ENCODE measurements around the gene SPTBN2. TPM values are rescaled to one million over a fixed set of nuclear protein-coding genes. Genes with fewer than 3 reads are reported as not detected.
"Not testable (repeated sequence)": the region's sequence is repeated elsewhere in the genome, so short reads cannot be mapped to it uniquely, and the experiment has no call there.

The SPTBN2 gene
- total RNA-seq, 1 donor from 2014 or later, result 11.5 TPM

- Histone ChIP-seq H3K4me3 (ENCODE audit: low read length in 3 of 3) (no peak overlapping the region), H3K4me1 (ENCODE audit: control insufficient read depth in 3 of 3, insufficient read depth in 3 of 3, low read length in 3 of 3) (peaks cover 9 to 10% (median 9%) of the 10 kb centered on the region in 3 donors), H3K9ac (ENCODE audit: low read depth in 1 of 3, low read length in 3 of 3) (no peak overlapping the region), H3K36me3 (ENCODE audit: control insufficient read depth in 3 of 3, insufficient read depth in 3 of 3, low read length in 3 of 3) (no peaks in the 10 kb centered on the region), H3K9me3 (ENCODE audit: control insufficient read depth in 3 of 3, low read length in 3 of 3) (no peaks in the 10 kb centered on the region), H3K27ac (ENCODE audit: low read depth, low read length) (no peak overlapping the region), H3K27me3 (ENCODE audit: control insufficient read depth in 3 of 3, insufficient read depth in 3 of 3, low read length in 3 of 3) (peaks cover 16 to 48% (median 48%) of the 10 kb centered on the region in 3 donors)
These were observed 3.9 kb downstream of the SPTBN2 start for GRCh38 chr11:66725114-66725513.

GRCh38 chr11:66724167-66724566 is 4.8 kb downstream of the SPTBN2 start:
- H3K4me1 ChIP-seq (ENCODE audit: control insufficient read depth in 3 of 3, insufficient read depth in 3 of 3, low read length in 3 of 3); H3K27ac ChIP-seq (ENCODE audit: low read depth, low read length); H3K9me3 ChIP-seq (ENCODE audit: control insufficient read depth in 3 of 3, low read length in 3 of 3); H3K9ac ChIP-seq (ENCODE audit: low read depth in 1 of 3, low read length in 3 of 3); H3K36me3 ChIP-seq (ENCODE audit: control insufficient read depth in 3 of 3, insufficient read depth in 3 of 3, low read length in 3 of 3); H3K4me3 ChIP-seq (ENCODE audit: low read length in 3 of 3): not testable (repeated sequence)
- H3K27me3 ChIP-seq (ENCODE audit: control insufficient read depth in 3 of 3, insufficient read depth in 3 of 3, low read length in 3 of 3), result peaks cover 22 to 50% (median 47%) of the 10 kb centered on the region in 3 donors

- no peak overlapping the region for H3K9ac ChIP-seq (ENCODE audit: low read depth in 1 of 3, low read length in 3 of 3)
- no peaks in the 10 kb centered on the region for H3K9me3 ChIP-seq (ENCODE audit: control insufficient read depth in 3 of 3, low read length in 3 of 3)
- H3K36me3 ChIP-seq (ENCODE audit: control insufficient read depth in 3 of 3, insufficient read depth in 3 of 3, low read length in 3 of 3), result no peaks in the 10 kb centered on the region
- H3K4me3 ChIP-seq (ENCODE audit: low read length in 3 of 3), result no peak overlapping the region
- H3K27ac ChIP-seq (ENCODE audit: low read depth, low read length), result no peak overlapping the region
- H3K4me1 ChIP-seq (ENCODE audit: control insufficient read depth in 3 of 3, insufficient read depth in 3 of 3, low read length in 3 of 3), result peaks cover 7 to 9% (median 8%) of the 10 kb centered on the region in 3 donors
- H3K27me3 ChIP-seq (ENCODE audit: control insufficient read depth in 3 of 3, insufficient read depth in 3 of 3, low read length in 3 of 3), result peaks cover 25 to 51% (median 44%) of the 10 kb centered on the region in 3 donors
These were observed 5.3 kb downstream of the SPTBN2 start for GRCh38 chr11:66723693-66724092.

GRCh38 chr11:66722745-66723651 is 6.0 kb downstream of the SPTBN2 start:
- peaks cover 4 to 6% (median 5%) of the 10 kb centered on the region in 3 donors for H3K4me1 ChIP-seq (ENCODE audit: control insufficient read depth in 3 of 3, insufficient read depth in 3 of 3, low read length in 3 of 3)
- H3K27me3 ChIP-seq (ENCODE audit: control insufficient read depth in 3 of 3, insufficient read depth in 3 of 3, low read length in 3 of 3), result peaks cover 28 to 53% (median 44%) of the 10 kb centered on the region in 3 donors
- no peaks in the 10 kb centered on the region for H3K36me3 ChIP-seq (ENCODE audit: control insufficient read depth in 3 of 3, insufficient read depth in 3 of 3, low read length in 3 of 3)
- H3K4me3 ChIP-seq (ENCODE audit: low read length in 3 of 3), result no peak overlapping the region
- H3K27ac ChIP-seq (ENCODE audit: low read depth, low read length), result no peak overlapping the region
- no peak overlapping the region for H3K9ac ChIP-seq (ENCODE audit: low read depth in 1 of 3, low read length in 3 of 3)
- no peaks in the 10 kb centered on the region for H3K9me3 ChIP-seq (ENCODE audit: control insufficient read depth in 3 of 3, low read length in 3 of 3)

GRCh38 chr11:66721939-66722338 is 7.1 kb downstream of the SPTBN2 start:
- Histone ChIP-seq H3K4me3 (ENCODE audit: low read length in 3 of 3) (no peak overlapping the region), H3K9ac (ENCODE audit: low read depth in 1 of 3, low read length in 3 of 3) (no peak overlapping the region), H3K4me1 (ENCODE audit: control insufficient read depth in 3 of 3, insufficient read depth in 3 of 3, low read length in 3 of 3) (no peaks in the 10 kb centered on the region), H3K36me3 (ENCODE audit: control insufficient read depth in 3 of 3, insufficient read depth in 3 of 3, low read length in 3 of 3) (no peaks in the 10 kb centered on the region), H3K27me3 (ENCODE audit: control insufficient read depth in 3 of 3, insufficient read depth in 3 of 3, low read length in 3 of 3) (peaks cover 32 to 53% (median 45%) of the 10 kb centered on the region in 3 donors), H3K9me3 (ENCODE audit: control insufficient read depth in 3 of 3, low read length in 3 of 3) (no peaks in the 10 kb centered on the region), H3K27ac (ENCODE audit: low read depth, low read length) (no peak overlapping the region)

DNA sequence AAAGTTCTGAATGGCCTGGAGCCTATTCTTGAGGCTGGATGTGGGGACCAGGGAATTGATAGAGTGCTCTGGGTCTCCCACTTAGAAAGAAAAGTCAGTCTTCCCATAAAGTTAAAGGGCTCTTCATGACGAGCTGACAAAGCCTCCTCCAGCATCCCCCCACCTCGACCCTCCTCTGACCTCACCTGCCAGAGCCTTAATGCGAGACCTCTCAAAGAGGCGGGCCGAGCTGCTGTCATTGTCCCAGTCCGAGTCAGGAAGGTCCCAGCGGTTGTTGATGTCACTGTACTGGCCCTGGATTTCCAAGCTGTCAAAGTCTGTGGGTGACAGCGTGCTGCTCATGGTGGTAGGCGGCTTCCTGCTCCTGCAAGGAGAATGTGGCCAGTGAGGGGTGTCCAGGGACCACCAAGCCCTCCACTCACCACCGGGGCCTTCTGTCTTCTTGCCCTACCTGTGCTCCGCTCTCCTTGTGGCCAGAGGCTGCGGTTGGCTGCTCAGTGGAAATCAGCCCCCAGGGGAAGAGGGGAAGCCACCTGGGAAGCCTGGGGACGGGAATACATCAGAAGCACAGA is 8.0 kb downstream of the SPTBN2 start:
- Histone ChIP-seq H3K9me3 (ENCODE audit: control insufficient read depth in 3 of 3, low read length in 3 of 3) (no peaks in the 10 kb centered on the region), H3K27ac (ENCODE audit: low read depth, low read length) (no peak overlapping the region), H3K4me3 (ENCODE audit: low read length in 3 of 3) (no peak overlapping the region), H3K27me3 (ENCODE audit: control insufficient read depth in 3 of 3, insufficient read depth in 3 of 3, low read length in 3 of 3) (peaks cover 26 to 44% (median 36%) of the 10 kb centered on the region in 3 donors), H3K9ac (ENCODE audit: low read depth in 1 of 3, low read length in 3 of 3) (no peak overlapping the region), H3K36me3 (ENCODE audit: control insufficient read depth in 3 of 3, insufficient read depth in 3 of 3, low read length in 3 of 3) (no peaks in the 10 kb centered on the region), H3K4me1 (ENCODE audit: control insufficient read depth in 3 of 3, insufficient read depth in 3 of 3, low read length in 3 of 3) (no peaks in the 10 kb centered on the region)

GRCh38 chr11:66720223-66720898 is 8.7 kb downstream of the SPTBN2 start:
- H3K9me3 ChIP-seq (ENCODE audit: control insufficient read depth in 3 of 3, low read length in 3 of 3), result no peaks in the 10 kb centered on the region
- no peak overlapping the region for H3K27ac ChIP-seq (ENCODE audit: low read depth, low read length)
- no peak overlapping the region for H3K4me3 ChIP-seq (ENCODE audit: low read length in 3 of 3)
- H3K9ac ChIP-seq (ENCODE audit: low read depth in 1 of 3, low read length in 3 of 3), result no peak overlapping the region
- no peaks in the 10 kb centered on the region for H3K36me3 ChIP-seq (ENCODE audit: control insufficient read depth in 3 of 3, insufficient read depth in 3 of 3, low read length in 3 of 3)
- H3K27me3 ChIP-seq (ENCODE audit: control insufficient read depth in 3 of 3, insufficient read depth in 3 of 3, low read length in 3 of 3), result peaks cover 26 to 39% (median 29%) of the 10 kb centered on the region in 3 donors
- H3K4me1 ChIP-seq (ENCODE audit: control insufficient read depth in 3 of 3, insufficient read depth in 3 of 3, low read length in 3 of 3), result no peaks in the 10 kb centered on the region

DNA sequence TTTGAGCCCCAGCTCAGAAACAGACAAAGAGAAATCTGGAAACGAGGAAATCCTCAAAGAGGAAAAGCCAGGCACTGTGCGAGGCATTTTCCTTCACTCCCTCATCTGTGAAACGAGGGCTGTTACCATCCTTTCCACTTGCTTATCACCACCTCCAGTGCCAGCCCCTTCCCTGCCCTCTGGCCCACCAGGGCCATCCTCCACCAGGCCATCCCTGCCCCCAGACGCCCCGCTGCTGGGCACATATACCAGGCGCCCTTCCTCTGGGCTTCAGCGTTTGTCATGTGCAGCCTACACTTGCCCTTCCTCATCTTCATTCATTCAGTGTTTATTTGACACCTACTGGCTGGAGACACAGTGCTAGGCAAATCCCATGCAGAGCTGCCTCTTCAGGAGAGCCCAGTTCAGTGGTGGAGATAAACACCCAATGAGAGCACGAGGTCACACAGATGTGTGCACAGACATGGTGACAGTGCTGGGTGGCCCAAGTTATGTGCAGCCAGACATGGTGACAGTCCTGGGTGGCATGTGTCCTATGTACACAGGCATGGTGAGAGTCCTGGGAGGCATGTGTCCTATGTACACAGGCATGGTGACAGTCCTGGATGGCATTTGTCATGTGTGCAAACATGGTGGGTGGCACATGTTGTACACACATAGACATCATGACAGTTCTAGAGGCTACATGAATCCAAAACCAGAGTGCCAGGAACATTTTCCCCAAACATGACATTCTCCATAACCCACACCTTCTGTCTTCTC is 9.7 kb downstream of the SPTBN2 start:
- no peak overlapping the region for H3K27ac ChIP-seq (ENCODE audit: low read depth, low read length)
- no peaks in the 10 kb centered on the region for H3K4me1 ChIP-seq (ENCODE audit: control insufficient read depth in 3 of 3, insufficient read depth in 3 of 3, low read length in 3 of 3)
- no peaks in the 10 kb centered on the region for H3K9me3 ChIP-seq (ENCODE audit: control insufficient read depth in 3 of 3, low read length in 3 of 3)
- H3K36me3 ChIP-seq (ENCODE audit: control insufficient read depth in 3 of 3, insufficient read depth in 3 of 3, low read length in 3 of 3), result no peaks in the 10 kb centered on the region
- H3K9ac ChIP-seq (ENCODE audit: low read depth in 1 of 3, low read length in 3 of 3), result no peak overlapping the region
- peaks cover 24 to 40% (median 26%) of the 10 kb centered on the region in 3 donors for H3K27me3 ChIP-seq (ENCODE audit: control insufficient read depth in 3 of 3, insufficient read depth in 3 of 3, low read length in 3 of 3)
- no peak overlapping the region for H3K4me3 ChIP-seq (ENCODE audit: low read length in 3 of 3)

DNA sequence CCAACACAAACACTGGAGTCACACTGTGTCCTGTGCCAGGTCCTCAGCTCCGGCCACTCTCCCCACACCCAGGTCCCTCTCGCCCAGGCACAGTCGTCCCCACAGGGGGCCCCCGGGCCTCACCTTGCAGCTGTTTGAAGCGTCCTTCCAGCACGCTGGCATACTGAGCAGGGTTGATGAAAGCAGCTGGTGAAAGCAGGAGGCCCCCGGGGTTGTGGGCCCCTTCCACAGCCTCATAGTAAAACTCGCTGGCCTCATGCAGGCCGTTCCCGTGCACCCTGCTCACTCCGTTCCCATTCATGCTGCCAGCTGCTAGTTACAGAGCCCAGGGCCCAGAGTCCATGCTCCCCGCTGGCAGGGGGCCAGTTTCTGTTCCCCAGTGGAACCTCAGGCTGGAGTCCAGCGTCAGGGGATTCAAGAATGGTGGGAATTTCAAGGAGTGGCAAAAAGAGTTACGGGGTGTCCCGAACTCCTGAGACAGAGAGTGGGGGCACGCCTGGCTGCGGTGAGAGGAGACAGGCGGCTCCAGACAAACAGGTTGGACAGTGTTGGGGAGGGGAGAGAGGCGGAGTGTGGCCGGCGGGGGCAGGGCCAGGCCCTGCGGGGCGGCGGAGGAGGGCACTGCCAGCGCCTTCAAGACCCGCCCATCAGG is 10.6 kb downstream of the SPTBN2 start:
- Histone ChIP-seq H3K36me3 (ENCODE audit: control insufficient read depth in 3 of 3, insufficient read depth in 3 of 3, low read length in 3 of 3) (no peaks in the 10 kb centered on the region), H3K27me3 (ENCODE audit: control insufficient read depth in 3 of 3, insufficient read depth in 3 of 3, low read length in 3 of 3) (peaks cover 24 to 40% (median 26%) of the 10 kb centered on the region in 3 donors), H3K9me3 (ENCODE audit: control insufficient read depth in 3 of 3, low read length in 3 of 3) (no peaks in the 10 kb centered on the region), H3K9ac (ENCODE audit: low read depth in 1 of 3, low read length in 3 of 3) (no peak overlapping the region), H3K4me1 (ENCODE audit: control insufficient read depth in 3 of 3, insufficient read depth in 3 of 3, low read length in 3 of 3) (no peaks in the 10 kb centered on the region), H3K4me3 (ENCODE audit: low read length in 3 of 3) (no peak overlapping the region), H3K27ac (ENCODE audit: low read depth, low read length) (no peak overlapping the region)
